HG02981 (cell line): ENCODE data around the gene PPP1R1B.

Experiments
- ATAC-seq: cut with Tn5 transposase; IDR thresholded peaks from one replicate; pipeline ENCODE4 v1.9.1; 2021; ENCODE audit warnings: mild to moderate bottlenecking, moderate library complexity; ENCODE audit not compliant: unreplicated experiment

PPP1R1B gene

DNA sequence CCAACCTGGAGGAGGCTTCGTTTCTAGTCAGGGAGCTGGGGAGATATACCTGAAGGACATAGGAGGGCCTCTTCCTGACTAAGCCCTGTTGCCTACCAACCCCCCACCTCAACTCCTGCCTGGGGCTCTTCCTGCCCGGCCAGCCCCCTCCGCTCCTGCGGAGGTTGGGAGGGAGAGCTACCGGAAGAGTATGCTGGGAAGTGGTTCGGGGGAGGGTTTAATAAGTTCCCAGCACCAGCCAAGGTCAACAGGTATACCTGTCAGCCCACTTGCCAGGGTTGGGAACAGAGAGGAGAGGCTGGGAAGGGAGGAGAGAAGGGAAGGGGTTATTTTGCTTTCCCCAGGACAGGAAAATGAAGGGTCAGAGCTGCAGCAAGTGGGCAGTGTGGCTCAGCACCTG lies 4.7 kb downstream of the PPP1R1B start:
- ATAC-seq = no peak

DNA sequence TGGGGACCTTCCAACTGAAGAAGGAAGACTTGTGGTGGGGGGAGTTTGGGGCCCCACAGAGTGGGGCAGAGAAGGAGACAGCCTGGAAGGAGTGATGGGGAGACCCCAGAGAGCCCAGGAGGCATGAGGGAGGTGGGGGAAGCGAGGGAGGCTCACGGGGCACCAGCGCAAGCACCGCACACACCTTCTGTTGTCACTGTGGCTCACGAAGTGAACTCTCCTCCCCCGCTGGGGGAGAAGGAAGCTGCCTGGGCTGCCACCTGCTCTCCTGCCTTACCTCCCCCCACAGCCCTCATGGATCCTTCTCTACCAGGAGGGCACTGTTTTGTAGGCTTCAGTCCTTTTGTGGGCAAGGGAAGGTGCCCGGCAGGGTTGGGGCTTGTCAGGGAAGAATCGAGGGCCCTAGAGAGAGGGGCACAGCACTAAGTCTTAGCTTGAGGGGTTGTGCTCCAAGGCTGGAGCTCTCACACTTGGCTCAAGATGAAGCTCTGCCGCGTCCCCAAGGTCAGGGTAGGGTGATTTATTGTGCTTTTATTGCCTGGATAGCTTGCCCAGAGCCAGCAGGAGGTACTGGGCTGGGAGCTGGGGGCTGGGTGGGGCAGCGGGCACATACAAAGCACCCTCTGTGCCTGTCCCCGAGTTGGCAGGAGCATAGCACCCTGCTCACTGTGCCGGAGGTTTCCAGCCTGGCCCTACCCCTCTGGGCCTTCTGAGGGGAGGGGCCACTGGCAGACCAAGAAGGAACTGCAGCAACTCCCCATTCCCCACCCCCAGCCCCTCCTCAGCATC lies 5.6 kb downstream of the PPP1R1B start:
- no peak for ATAC-seq

DNA sequence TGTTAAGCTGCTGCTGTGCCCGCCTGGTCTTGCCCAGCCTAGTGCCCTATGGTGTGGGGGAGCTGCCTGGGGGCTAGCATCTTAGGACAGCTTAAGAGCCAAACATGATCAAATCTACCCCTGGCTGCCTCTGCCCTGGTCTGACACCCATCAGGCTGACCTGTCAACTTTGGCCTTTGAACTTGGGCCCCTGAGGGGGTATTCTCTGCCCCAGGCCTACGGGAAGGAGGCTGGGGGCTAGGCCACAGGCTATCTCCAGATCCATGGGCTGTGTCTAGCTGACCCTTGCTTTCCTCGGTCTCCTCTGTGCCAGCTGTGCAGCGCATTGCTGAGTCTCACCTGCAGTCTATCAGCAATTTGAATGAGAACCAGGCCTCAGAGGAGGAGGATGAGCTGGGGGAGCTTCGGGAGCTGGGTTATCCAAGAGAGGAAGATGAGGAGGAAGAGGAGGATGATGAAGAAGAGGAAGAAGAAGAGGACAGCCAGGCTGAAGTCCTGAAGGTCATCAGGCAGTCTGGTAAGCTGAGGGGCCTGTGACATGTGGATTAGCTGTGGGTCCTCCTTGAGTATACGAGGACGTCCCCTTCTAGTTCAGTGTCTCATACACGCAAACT lies 6.9 kb downstream of the PPP1R1B start:
- ATAC-seq = no peak

DNA sequence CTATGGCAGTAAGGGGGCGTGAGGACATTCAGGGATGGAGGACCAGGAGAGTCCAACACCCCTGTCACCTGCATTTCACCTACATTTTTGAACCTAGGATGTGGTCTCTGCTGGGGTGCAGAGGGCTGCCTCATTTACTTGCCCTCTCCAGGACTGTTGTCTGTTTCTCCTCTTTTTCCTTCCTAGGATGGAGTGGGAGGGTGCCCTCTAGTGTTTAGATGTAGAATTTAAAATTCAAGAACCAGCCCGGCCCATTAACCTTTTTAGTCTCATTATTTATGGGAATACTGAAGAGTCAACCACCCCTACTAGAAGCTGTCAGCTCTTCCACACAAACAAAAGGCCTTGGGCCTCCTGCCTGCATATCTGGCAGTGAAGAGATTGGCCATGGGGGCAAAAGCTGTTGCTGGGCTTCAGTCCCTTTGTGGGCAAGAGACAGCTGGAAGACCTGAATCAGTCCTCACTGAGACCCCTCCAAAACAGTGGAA lies 7.7 kb downstream of the PPP1R1B start:
- no peak for ATAC-seq

DNA sequence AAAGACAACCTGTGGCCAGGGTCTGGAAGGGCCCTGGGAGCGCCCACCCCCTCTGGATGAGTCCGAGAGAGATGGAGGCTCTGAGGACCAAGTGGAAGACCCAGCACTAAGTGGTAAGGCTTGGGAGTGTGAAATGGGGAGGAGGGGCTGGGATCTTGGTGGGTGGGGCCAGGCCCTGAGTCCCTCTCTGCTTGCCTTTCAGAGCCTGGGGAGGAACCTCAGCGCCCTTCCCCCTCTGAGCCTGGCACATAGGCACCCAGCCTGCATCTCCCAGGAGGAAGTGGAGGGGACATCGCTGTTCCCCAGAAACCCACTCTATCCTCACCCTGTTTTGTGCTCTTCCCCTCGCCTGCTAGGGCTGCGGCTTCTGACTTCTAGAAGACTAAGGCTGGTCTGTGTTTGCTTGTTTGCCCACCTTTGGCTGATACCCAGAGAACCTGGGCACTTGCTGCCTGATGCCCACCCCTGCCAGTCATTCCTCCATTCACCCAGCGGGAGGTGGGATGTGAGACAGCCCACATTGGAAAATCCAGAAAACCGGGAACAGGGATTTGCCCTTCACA lies 8.9 kb downstream of the PPP1R1B start:
- ATAC-seq = no peak

DNA sequence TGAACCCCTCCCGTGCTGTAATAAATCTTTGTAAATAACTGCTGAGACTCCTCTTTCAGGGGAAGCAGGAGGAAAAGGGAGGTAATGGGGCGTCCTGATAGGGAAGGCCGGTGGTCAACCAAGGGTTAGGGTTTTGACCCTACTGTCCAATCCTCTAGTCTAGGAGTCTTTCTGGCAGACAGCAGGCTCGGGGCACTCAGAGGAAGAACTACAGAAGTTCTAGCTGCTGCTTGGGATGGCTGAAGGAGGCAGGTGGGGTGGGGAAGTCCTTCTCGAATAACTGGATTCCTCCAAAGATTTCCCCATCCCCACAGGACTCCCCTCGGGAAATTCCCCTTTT lies 9.8 kb downstream of the PPP1R1B start:
- no peak for ATAC-seq

DNA sequence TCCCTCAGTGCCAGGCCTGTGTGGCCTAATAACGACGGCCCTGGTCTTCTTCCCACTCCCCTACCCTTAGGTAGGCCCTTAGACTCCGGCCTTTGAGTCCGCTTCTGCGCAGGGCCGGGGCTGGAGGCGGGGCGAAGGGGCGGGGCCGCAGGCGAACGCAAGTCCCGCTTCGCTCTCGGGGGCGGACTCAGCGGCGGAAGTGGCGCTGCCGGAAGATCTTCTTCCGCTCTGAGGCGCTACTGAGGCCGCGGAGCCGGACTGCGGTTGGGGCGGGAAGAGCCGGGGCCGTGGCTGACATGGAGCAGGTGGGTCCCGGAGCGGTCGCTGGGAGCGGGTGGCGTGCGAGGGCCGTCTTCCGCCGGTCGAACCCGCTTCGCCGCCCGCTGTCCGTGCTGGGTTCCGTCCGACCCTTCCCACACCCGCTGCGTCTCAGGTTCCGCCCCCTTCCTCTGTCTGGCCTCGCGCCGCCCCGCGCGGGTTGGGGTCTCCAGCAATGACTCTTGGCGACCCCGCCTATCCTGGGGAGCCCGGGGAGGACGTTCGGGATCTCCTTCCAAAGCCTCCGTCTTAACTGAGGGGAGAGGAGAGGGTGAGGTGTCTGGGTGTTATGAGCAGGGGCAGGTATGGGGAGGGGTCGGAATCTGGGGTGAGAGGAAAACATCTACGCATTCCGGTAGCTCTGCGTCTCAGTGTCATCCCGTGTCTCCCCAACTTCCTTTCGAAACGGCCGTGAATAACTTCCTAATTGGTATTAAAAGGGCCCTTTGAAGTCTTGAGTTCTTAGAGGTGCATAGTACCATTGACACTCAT lies 10.4 kb downstream of the PPP1R1B start, which contains the start of gene STARD3:
STARD3 (plus strand) TSS at position 218 of the 810 bp plus-strand sequence. CDS start 16,388 bp downstream, outside the sequence.
- peak; percentile 64 for ATAC-seq

DNA sequence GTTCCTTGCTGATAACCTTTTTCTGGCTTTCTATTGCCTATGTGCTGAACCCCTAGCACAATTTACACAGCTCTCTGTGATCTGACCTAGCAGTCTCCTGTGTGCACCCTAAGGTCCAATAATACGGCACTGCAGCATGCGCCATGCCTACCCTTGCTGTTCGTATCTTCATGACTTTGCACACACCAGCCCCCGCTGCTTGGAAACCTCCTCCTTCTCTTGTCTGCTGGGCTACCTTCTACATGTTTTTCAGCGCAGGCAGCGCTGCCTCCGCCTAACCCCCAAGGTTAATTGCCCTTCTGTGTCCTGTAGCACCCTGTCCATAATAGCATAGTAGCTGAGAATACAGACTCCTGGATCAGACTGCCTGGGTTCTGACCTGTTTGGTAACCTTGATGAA lies 11.6 kb downstream of the PPP1R1B start:
- no peak for ATAC-seq

DNA sequence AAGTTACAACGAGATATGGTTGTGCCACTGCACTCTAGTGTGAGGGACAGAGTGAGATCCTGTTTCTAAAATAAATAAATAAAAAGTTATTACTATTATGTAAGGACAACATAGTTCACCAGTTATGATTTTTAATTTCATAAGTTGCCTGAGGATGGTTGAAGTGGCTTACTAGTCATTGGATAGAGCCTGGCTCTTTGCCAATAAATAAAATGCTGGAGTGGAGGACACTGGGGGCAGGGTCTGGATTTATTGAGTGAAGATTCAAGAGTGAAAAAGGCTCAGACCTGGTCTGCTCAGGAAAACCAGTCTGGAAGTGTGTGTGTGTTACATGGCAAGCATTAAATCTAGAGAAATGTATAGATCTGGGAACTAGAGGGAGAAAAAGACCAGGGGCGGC lies 12.3 kb downstream of the PPP1R1B start:
- ATAC-seq = no peak

DNA sequence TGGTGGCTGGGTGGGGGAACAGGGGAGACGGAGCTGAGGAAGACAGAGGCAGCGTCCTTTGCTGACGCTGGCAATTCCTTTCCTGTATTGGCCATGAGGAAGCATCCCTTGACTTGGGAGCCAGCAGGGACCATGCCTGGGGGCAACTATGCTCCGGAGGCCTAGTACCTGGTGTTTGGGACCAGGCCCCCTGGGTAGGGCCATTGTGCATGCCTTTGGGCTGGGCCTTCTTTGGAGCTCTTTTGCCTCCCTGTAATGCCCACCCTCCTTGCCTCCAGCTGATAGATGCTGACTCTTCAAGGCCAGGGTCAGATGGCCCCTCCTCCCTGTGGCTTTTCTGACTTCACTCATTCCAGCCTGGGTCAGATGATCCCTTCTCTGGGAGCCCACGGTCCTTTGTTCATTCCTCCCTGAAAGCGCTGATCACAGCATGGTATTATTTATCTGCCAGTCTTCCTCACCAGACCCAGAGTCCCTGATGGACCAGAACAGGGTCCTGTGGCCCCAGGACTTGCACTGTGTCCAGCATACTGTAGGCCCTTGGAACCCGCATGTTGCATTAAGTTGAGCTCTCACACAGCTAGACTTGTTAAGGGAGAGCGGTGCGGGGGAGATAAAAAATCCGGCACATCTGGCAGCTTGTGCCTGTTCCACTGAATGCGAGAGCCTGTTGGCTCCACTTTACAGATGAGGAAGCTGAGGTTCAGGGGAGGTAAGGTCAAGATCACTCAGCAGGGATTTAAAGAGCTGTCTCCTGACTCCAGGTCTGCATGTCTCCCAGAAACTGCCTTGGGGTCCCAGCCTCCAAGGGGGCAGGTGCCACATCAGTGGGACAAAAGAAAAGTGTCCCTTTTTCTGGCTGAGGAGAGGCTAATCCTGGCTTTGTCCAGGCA lies 13.1 kb downstream of the PPP1R1B start:
- ATAC-seq = no peak

DNA sequence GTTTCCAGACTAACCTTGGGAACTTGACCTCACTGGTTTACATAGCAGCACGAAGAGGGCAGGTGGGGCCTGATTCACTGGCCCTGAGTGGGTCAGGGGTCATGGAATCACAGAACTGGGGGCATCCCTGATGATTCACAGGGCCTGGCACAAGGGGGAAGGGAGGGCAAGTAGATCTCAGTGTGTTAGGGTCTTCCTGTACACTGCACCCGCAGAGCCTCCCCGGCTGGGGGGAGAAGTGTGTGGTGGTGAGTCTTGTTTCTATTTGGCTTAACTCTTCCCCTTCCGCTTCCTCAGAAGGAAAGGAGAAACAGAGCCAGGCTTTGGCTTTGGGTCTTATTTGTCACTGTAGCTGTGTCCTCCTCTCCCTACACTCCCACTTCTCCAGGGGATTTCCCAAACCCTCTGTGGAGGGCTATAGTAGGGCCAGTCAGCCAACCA lies 13.9 kb downstream of the PPP1R1B start:
- no peak for ATAC-seq

DNA sequence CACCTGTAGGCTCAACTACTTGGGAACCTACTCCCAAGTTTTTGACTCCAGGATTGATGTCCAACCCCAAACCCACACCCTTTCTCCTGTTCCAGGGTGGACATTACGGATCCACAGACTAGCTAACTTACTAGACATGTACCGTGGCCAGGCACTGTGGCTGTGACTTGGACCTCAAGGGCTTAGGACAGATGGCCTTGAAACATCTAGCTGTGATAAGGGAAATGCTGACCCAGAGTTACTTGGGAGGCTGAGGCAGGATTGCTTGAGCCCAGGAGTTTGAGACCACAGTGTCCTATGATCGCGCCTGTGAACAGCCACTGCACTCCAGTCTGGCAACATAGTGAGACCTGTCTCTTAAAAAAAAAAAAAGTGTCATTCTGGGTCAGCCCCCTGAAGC lies 14.3 kb downstream of the PPP1R1B start:
- ATAC-seq = no peak

DNA sequence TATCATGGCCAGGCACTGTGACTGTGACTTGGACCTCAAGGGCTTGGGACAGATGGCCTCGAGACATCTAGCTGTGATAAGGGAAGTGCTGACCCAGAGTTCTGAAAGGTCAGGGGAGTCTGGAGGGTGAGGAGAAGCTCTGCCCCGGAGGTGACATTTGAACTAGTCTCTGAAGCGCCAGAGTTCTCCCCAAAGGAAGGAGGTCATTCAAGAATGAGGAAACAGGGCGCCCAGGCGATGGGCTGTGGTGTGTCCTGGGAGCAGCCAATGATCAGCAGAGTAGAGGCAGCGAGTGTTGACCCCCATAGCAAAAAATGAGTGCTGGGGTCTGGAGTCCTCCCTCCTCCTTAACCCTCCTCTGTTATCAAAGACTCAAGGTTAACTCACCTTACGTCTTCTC lies 15.1 kb downstream of the PPP1R1B start:
- ATAC-seq = no peak

DNA sequence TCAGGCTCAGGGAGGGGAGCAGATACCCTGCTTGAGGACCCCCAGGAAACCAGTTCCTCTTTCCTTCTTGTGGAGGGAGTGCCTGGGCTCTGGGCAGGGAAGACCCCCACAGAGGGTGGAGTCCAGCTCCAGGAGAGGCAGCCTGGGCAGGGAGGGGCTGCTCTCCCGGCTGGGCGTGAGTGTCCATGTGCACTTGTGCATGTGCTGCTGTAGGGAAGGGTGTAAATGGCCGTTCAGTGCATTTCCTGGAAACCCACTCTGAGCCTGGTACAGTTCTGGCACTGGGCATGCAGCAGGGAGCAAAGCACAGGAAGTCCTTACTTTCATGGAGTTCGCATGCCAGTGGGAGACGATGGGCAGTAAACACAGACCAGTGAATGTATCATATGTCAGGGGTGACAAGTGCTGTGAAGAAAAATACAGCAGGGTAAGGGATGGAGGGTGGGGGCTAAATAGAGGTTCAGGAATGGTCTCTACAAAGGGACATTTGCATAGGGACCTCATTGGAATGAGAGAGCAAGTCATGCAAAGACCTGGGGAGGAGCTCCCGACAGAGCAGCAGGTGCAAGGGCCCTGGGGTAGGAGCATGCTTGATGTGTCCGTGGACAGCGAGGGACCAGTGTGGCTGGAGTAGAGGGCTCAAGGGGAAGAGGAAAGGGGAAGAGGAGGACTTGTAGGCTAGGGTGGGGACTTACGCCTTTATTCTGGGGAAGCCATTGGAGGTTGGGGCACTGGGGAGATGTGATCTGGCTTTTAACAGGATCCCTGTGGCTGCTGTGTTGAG lies 15.7 kb downstream of the PPP1R1B start:
- ATAC-seq = no peak

DNA sequence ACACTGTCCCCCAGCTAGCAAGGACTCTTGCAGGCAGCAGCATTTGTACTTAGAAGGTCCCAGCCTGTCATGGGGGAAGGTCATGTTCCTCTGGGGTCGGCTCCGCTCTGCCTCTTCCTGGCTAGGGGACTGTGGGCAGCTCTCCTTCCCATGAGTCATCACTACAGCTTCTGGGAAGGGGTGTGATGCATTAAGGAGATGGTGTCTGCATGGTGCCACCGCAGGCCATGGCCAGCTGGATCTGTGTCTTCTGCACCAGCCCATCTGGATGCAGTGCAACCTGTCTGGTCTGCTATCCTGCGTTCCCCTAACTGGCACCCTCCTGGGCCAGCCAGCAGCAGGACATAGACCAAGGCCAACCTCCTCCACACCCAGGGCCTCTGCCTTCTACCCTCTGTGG lies 16.5 kb downstream of the PPP1R1B start:
- ATAC-seq = no peak

DNA sequence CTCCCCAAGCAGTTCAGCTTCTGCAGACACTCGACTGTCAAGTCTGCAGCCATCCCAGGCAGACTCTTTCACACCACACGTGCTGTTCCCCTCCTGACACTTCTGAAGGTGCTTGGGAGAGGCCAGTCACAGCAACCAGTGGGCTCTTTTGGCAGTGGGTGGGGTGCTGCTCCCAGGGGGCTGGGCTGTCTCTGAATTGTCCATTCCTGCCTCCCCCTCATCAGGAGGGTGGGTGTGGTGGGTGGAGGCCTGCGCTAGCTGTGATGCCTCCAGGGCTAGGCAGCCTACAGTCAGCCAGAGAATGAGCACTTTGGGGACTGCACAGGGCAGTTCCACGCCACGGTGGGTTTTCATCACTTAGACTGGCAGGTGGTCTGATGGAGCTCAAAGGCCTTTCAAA lies 20.5 kb downstream of the PPP1R1B start:
- ATAC-seq = no peak

DNA sequence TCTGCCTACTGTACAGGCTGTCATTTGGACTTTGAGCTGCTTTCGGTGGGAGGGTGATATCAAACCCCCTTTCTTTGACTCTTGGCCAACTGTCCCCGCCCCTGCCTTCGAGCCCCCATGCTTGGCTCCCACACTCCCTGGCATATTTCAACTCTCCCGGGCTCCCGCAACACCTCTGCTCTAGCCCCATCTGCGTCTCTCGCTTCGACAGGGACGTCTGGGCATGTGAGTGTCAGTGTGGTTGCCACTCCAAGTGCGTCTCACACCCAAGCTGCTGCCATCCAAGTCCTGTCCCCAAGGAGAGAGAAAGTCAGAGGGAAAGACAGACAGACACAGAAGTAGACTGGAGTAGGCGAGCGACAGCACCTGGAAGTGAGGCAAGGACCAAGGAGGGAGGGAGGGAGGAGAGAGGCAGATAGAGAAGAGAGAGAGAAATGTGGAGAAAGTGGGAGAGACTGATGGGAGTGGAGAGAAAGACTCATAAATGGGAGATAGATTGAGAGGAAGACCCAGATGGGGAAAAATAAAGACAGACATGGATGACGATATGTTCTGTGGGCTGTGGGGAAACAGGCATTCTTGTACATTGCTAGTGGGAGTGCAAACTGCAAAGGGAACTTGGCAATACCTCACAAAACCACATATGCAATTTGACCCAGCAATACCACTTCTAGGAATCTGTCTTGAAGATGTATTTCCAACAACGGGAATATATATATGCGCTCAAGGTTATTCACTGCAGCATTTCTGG lies 22.0 kb downstream of the PPP1R1B start:
- no peak for ATAC-seq

DNA sequence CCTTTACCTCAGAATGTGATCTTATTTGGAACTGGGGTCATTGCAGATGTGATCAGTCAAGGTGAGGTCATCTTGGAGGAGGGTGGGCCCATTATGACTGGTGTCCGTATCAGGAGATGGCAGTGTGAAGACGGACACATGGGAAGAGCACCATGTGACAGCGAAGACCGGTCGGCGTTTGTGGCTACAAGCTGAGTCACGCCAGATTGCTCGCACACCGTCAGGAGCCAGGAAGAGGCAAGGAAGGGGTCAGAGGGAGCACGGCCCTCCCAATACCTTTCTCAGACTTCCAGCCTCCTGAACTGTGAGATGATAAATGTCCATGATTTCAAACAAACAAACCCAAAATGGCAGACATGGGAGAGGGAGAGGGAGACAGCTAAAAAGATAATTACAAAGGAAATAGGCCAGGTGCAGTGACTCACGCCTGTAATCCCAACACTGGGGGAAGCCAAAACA lies 23.4 kb downstream of the PPP1R1B start:
- ATAC-seq = no peak
